Ectodermal cell (in vitro differentiated cells): ENCODE data around the gene SPTA1. TPM values are rescaled to one million over a fixed set of nuclear protein-coding genes. Genes with fewer than 3 reads are reported as not detected.

Experiments used
- H3K27ac ChIP-seq: 2 replicates; pipeline ENCODE4 v1.7.0; 2013; ENCODE audit warnings: mild to moderate bottlenecking, low read depth, low read length; ENCODE audit not compliant: insufficient read depth, poor library complexity, severe bottlenecking
- H3K27me3 ChIP-seq: 2 replicates; pipeline ENCODE4 v1.7.0; 2013; ENCODE audit warnings: mild to moderate bottlenecking, low read length; ENCODE audit not compliant: insufficient read depth, control insufficient read depth, poor library complexity, severe bottlenecking
- H3K36me3 ChIP-seq: one replicate; pipeline ENCODE4 v1.7.0; 2013; ENCODE audit warnings: low read length; ENCODE audit not compliant: control insufficient read depth, insufficient read depth
- H3K4me1 ChIP-seq: one replicate; pipeline ENCODE4 v1.7.0; 2013; ENCODE audit warnings: low read length; ENCODE audit not compliant: control insufficient read depth, insufficient read depth
- H3K4me3 ChIP-seq: 2 replicates; pipeline ENCODE4 v1.7.0; 2013; ENCODE audit warnings: low read depth, low read length, control low read depth; ENCODE audit not compliant: insufficient read depth
- H3K9me3 ChIP-seq: 2 replicates; pipeline ENCODE4 v1.7.0; 2013; ENCODE audit warnings: mild to moderate bottlenecking, low read length, moderate library complexity; ENCODE audit not compliant: control insufficient read depth
- WGBS, 2 experiments: methylation state at CpG; one replicate each; pipeline ENCODE4 v1.1.7; 2013; ENCODE audit warnings: missing lambda C conversion rate in 2 of 2; 5-methylcytosine and 5-hydroxymethylcytosine counted together
- polyA plus RNA-seq, 4 experiments: library from polyadenylated mRNA; stranded (reverse); fragments of 50-300 nt; gene quantifications; one replicate each; pipeline ENCODE4 v1.2.3, GENCODE V29; 2013

SPTA1 gene
- not detected for polyA plus RNA-seq (2013, experiment 1 of 4)
- polyA plus RNA-seq (2013, experiment 2 of 4) = not detected
- polyA plus RNA-seq (2013, experiment 3 of 4) = not detected
- not detected for polyA plus RNA-seq (2013, experiment 4 of 4)

DNA sequence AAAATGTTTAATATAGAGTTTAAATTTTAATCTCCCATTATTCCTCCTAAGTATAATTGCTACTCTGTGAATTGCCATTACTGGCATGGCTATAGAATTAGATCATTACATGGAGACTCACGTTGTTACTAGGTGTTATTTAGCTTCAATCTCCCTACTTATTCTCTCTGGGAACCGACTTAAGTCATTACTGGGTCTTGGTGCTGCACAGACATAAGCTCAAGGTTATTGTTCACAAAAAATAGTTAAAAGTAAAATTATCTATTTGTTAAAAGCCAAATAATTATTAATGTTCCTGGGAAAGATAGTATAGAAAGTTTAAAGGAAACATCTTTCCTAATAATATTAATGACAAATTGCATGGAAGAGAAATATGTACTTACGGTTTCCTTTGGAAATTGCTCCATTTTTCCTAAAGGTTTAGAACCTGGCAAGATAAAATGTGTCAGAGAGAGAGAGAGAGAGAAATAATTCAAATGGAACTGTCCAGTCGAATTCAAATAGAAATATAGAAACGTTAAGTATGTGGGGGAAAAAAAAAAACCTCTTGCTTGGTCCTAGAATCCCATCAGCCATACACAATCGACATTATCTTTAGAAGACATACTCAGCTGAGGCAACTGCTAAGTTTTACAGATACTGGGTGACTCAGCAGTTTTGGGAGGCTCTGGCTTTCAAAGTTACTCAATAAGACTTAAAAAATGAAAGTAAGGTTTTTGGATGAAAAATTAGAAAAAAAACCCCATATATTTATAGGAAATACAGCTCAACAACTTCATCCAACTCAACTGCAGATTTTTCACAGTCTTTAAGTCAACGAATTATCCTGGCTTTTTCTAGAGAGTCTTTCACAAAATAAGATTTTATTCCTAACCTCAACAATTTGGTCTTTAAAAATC, at the start of gene SPTA1:
TSS of gene SPTA1 (minus strand) at position 605 of the 899 bp plus-strand sequence. CDS start at position 407, 198 bp downstream.
- Histone ChIP-seq H3K36me3 (no peaks in the 10 kb centered on the region), H3K9me3 (no peaks in the 10 kb centered on the region), H3K27ac (no peak within 1 kb of the TSS), H3K4me1 (no peaks in the 10 kb centered on the region), H3K27me3 (no peaks in the 10 kb centered on the region), H3K4me3 (no peak within 1 kb of the TSS)
- 92 to 96% methylated on average over 5 to 7 of the region's 7 CpGs for WGBS, 2 experiments

GRCh38 chr1:158735848-158736247, 49.3 kb upstream of the SPTA1 start:
- no peaks in the 10 kb centered on the region for H3K9me3 ChIP-seq
- no peaks in the 10 kb centered on the region for H3K36me3 ChIP-seq
- H3K4me1 ChIP-seq = no peaks in the 10 kb centered on the region
- no peaks in the 10 kb centered on the region for H3K27me3 ChIP-seq
- no peak overlapping the region for H3K4me3 ChIP-seq
- no peak overlapping the region for H3K27ac ChIP-seq

DNA sequence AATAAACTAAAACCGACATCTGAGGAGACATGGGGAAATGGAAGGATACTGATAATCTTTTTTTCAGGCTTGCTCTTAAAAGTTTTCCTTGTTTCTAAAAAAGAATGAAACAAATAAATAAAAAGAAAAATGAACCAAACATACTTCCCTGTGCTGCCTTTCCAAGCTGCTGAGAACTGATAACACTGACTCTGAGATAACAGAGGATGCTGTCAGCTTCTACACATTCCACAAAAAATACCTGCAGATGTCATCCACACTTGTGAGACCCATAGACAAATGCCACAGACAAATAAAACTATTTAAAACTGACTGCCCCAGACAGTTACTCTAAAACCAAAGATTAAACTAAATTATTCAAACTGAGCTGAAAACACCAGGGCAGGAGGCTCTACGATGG, 46.0 kb upstream of the SPTA1 start:
- Histone ChIP-seq H3K27me3 (no peaks in the 10 kb centered on the region), H3K27ac (no peak overlapping the region), H3K4me3 (no peak overlapping the region), H3K36me3 (no peaks in the 10 kb centered on the region), H3K9me3 (no peaks in the 10 kb centered on the region), H3K4me1 (no peaks in the 10 kb centered on the region)
- 93 to 97% methylated on average over 1 of the region's 2 CpGs for WGBS, 2 experiments

DNA sequence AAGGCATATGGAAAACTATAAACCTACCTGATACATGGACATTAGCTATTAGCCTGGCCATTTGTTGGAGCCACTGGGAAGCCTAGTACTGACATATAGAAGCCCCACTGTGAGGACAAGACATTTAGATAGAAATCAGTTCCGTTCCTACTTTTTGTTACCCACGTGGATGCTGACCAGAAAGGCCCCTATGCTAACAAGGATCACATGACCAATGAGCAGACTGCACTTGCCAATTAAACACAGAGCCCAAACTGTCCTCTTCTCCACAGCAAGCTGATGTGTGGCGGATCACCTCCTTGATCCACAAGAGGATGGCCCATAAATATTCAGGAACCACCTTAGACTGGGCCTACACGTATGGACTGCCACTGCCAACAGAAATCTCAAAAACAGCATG, 45.2 kb upstream of the SPTA1 start:
- WGBS, 2 experiments = 85 to 91% methylated on average over 4 of the region's 4 CpGs
- no peaks in the 10 kb centered on the region for H3K36me3 ChIP-seq
- H3K27me3 ChIP-seq = no peaks in the 10 kb centered on the region

DNA sequence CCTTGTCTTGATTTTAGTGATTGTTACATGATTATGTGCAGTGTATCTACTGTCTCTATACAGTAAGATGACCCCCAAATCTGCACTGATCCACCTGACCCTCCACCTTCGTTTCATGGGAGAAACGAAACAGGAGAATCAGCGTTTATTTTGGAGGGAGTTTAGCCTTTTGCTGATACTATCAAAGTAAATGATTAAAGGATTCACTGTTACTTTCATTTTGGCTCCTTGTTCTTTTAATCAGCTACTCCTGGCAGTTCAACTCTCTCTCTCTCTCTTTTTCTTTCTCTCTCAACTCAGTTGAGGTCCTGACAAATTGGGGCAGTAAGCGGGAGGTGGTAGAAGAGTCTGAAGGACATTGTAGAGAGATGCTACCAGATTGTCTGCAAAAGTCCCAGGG, 43.9 kb upstream of the SPTA1 start:
- 94 to 95% methylated on average over 4 of the region's 4 CpGs for WGBS, 2 experiments
- no peaks in the 10 kb centered on the region for H3K4me1 ChIP-seq
- no peaks in the 10 kb centered on the region for H3K36me3 ChIP-seq
- H3K27me3 ChIP-seq = no peaks in the 10 kb centered on the region
- no peak overlapping the region for H3K4me3 ChIP-seq
- no peaks in the 10 kb centered on the region for H3K9me3 ChIP-seq
- no peak overlapping the region for H3K27ac ChIP-seq

More for the DNA sequence above, 45.2 kb upstream of the SPTA1 start:
- H3K4me1 ChIP-seq = no peaks in the 10 kb centered on the region
- H3K27ac ChIP-seq = no peak overlapping the region
- H3K4me3 ChIP-seq = no peak overlapping the region
- H3K9me3 ChIP-seq = no peaks in the 10 kb centered on the region

GRCh38 chr1:158728510-158729225, 42.2 kb upstream of the SPTA1 start:
- Histone ChIP-seq H3K4me1 (no peaks in the 10 kb centered on the region), H3K4me3 (no peak overlapping the region), H3K36me3 (no peaks in the 10 kb centered on the region), H3K27ac (no peak overlapping the region), H3K27me3 (no peaks in the 10 kb centered on the region), H3K9me3 (no peaks in the 10 kb centered on the region)
- 88 to 100% methylated on average over 3 of the region's 3 CpGs for WGBS, 2 experiments

GRCh38 chr1:158724442-158724841, 37.9 kb upstream of the SPTA1 start:
- no peaks in the 10 kb centered on the region for H3K27me3 ChIP-seq
- no peaks in the 10 kb centered on the region for H3K9me3 ChIP-seq
- H3K27ac ChIP-seq = no peak overlapping the region
- H3K36me3 ChIP-seq = no peaks in the 10 kb centered on the region
- WGBS, 2 experiments = 92 to 94% methylated on average over 5 of the region's 5 CpGs
- H3K4me3 ChIP-seq = no peak overlapping the region
- H3K4me1 ChIP-seq = no peaks in the 10 kb centered on the region

DNA sequence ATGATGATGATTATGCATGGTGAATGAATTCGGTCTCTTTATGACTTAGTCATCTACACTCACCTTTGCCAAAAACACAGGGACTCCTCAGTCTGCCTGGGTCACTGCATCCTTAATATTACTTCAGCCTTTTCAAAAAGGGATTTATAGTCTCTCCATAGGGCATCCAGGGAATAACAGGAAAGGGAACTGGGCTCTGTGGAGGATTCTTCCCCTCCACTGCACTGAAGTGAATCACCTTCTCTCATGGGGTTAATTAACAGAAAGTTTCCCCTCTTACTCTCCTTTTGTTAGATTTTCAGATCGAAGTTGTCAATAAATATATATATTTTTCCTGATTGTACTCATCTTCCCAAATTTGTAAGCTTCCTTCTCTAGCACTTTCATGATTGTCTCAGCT, 34.1 kb upstream of the SPTA1 start, which contains the start of gene OR6K3:
TSS of gene OR6K3 (minus strand) at position 101 of the 400 bp plus-strand sequence. CDS start 2,605 bp downstream, outside the sequence.
- H3K9me3 ChIP-seq = no peaks in the 10 kb centered on the region
- no peak within 1 kb of the TSS for H3K27ac ChIP-seq
- H3K4me3 ChIP-seq = no peak within 1 kb of the TSS
- 82 to 92% methylated on average over 1 to 2 of the region's 2 CpGs for WGBS, 2 experiments
- no peaks in the 10 kb centered on the region for H3K4me1 ChIP-seq
- no peaks in the 10 kb centered on the region for H3K36me3 ChIP-seq
- H3K27me3 ChIP-seq = no peaks in the 10 kb centered on the region

DNA sequence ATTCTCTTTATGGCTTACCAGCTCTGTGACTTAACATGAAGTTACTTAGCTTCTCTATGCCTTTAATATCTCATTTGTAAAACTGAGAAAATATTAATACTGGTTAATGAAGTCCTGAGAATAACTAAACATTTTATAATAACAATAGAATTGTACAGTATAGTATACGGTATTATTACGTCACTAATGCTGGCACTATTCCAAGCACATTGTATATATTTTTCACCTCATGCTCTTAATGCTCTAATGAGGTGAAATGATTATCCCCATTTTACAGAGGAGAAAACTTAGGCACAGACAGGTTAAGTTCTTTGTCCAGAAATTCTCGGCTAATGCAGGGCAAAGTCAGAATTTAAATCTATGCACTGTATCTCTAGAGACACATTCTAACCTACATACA, 33.1 kb upstream of the SPTA1 start:
- WGBS, 2 experiments = 98 to 100% methylated on average over 1 to 3 of the region's 3 CpGs
- Histone ChIP-seq H3K27me3 (no peaks in the 10 kb centered on the region), H3K27ac (no peak overlapping the region), H3K9me3 (no peaks in the 10 kb centered on the region), H3K4me1 (no peaks in the 10 kb centered on the region), H3K36me3 (no peaks in the 10 kb centered on the region), H3K4me3 (no peak overlapping the region)

DNA sequence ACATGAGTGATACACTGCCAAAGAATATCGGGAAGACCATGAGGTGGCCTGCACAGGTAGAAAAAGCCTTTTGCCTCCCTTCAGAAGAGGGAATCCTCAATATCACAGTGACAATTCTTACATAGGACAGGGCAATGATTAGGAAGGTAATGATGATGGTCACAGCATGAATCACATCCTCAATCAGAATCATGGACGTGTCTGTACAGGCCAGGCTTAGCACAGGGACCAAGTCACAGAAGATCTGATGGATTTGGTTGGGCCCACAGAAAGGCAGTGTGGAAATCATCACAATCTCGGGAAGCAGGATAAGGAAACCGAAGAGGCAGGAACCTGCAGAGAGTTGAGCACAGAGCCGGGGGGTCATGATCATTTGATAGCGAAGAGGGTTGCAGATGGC, 30.8 kb upstream of the SPTA1 start:
- no peaks in the 10 kb centered on the region for H3K9me3 ChIP-seq
- 76 to 81% methylated on average over 6 of the region's 6 CpGs for WGBS, 2 experiments
- H3K4me3 ChIP-seq = no peak overlapping the region

More for the DNA sequence above, 30.8 kb upstream of the SPTA1 start:
- no peak overlapping the region for H3K27ac ChIP-seq
- no peaks in the 10 kb centered on the region for H3K27me3 ChIP-seq
- H3K36me3 ChIP-seq = no peaks in the 10 kb centered on the region
- no peaks in the 10 kb centered on the region for H3K4me1 ChIP-seq
